ENCODE data around the gene THRAP3. TPM values are rescaled to one million over a fixed set of nuclear protein-coding genes. Genes with fewer than 3 reads are reported as not detected.
"Not testable (repeated sequence)": the region's sequence is repeated elsewhere in the genome, so short reads cannot be mapped to it uniquely, and the experiment has no call there.

Gene THRAP3, protein sequence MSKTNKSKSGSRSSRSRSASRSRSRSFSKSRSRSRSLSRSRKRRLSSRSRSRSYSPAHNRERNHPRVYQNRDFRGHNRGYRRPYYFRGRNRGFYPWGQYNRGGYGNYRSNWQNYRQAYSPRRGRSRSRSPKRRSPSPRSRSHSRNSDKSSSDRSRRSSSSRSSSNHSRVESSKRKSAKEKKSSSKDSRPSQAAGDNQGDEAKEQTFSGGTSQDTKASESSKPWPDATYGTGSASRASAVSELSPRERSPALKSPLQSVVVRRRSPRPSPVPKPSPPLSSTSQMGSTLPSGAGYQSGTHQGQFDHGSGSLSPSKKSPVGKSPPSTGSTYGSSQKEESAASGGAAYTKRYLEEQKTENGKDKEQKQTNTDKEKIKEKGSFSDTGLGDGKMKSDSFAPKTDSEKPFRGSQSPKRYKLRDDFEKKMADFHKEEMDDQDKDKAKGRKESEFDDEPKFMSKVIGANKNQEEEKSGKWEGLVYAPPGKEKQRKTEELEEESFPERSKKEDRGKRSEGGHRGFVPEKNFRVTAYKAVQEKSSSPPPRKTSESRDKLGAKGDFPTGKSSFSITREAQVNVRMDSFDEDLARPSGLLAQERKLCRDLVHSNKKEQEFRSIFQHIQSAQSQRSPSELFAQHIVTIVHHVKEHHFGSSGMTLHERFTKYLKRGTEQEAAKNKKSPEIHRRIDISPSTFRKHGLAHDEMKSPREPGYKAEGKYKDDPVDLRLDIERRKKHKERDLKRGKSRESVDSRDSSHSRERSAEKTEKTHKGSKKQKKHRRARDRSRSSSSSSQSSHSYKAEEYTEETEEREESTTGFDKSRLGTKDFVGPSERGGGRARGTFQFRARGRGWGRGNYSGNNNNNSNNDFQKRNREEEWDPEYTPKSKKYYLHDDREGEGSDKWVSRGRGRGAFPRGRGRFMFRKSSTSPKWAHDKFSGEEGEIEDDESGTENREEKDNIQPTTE
- 67.9 TPM for total RNA-seq
- long read RNA-seq, partial matches to known transcripts = 65 of 82 reads
- long read RNA-seq, other reads (novel, unspliced or antisense) = 17 of 82 reads

GRCh38 chr1:36223996-36224536 is at the start of gene THRAP3:
Gene THRAP3 (plus strand): TSS chr1:36224443. CDS start chr1:36282564, 58,121 bp downstream.
- intact Hi-C loops (cut with micrococcal nuclease) = no loop called here
- DNase-seq (peak; percentile 100), ATAC-seq (peak; percentile 95)

- intact Hi-C loops (cut with micrococcal nuclease) = no loop called here
- DNase-seq = no peak
- no peak for ATAC-seq
Observed at GRCh38 chr1:36174713-36175112, 49.5 kb upstream of the THRAP3 start.

DNA sequence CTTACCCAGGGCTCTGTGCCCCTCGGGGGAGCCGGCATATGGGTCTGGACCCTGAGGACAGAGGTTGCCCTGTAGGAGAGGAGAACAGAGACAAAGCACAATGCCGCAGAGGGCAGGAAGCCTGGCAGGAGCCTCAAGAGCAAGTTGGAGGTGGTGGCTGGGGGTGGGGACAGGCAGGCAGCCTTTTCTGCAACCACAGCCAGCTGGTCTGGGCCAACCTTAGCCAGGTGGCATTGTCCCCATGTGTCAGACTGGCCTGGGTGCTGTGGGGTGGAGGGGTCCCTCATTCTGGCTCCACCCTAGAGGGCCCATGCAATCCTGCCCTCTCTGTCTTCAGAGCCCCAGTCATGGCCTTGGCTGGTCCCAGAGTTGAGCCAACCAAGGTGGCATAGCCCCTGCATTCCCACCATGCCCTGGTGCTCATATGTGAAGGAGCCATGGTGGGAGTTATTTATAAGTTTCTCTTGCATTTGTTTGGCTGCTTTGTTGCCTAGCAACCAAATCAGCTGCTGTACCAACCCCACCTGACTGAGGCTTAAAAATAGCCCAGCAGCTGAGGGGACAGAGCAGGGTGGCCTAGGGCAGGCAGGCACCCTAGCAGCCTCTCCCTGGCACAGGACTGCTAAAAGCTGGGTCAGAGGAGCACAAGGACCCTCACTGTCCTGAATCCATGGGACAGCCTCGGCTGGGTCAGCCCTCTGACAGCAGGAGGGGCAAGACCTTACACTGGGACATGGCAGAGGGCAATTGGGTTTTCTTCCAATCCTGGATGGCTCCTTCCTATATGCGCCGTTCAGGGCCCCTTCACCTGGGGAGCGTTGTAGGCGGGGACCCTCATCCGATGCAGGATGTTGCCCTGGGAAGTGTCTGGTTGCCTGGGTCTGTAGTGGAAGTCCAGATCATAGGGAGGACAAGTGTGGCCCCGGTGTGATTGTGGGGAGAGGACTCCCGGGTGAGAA is 48.8 kb upstream of the THRAP3 start:
- intact Hi-C loops (cut with micrococcal nuclease) = no loop called here
- ATAC-seq (peak; percentile 81), DNase-seq (peak; percentile 75)

GRCh38 chr1:36176106-36176949 is 47.9 kb upstream of the THRAP3 start:
- intact Hi-C loops (cut with micrococcal nuclease) = no loop called here
- peak; percentile 60 for ATAC-seq
- peak; percentile 77 for DNase-seq

- ATAC-seq (no peak), DNase-seq (no peak)
- intact Hi-C loops (cut with micrococcal nuclease) = no loop called here
Observed at GRCh38 chr1:36177589-36178431, 46.4 kb upstream of the THRAP3 start.

- DNase-seq = peak; percentile 76
- intact Hi-C loops (cut with micrococcal nuclease) = no loop called here
- ATAC-seq = peak; percentile 46
Observed at GRCh38 chr1:36178471-36179219, 45.6 kb upstream of the THRAP3 start.

DNA sequence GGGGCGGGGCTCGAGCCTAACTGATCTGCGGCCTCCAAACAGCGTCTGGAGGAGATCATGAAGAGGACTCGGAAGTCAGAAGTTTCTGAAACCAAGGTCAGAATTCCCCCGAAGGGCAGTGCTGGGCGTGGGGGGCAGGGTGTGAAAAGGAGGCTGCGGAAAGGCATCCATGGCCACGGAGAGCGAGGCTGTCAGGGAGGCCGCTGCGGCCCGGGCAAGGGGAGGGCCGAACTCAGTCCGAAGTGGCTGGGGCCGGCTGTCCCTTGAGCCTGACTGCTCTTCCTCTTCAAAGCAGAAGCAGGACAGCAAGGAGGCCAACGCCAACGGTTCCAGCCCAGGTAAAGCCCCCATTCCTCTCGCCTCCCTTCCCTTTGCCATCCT is 45.0 kb upstream of the THRAP3 start:
- DNase-seq (no peak), ATAC-seq (no peak)
- intact Hi-C loops (cut with micrococcal nuclease) = no loop called here

DNA sequence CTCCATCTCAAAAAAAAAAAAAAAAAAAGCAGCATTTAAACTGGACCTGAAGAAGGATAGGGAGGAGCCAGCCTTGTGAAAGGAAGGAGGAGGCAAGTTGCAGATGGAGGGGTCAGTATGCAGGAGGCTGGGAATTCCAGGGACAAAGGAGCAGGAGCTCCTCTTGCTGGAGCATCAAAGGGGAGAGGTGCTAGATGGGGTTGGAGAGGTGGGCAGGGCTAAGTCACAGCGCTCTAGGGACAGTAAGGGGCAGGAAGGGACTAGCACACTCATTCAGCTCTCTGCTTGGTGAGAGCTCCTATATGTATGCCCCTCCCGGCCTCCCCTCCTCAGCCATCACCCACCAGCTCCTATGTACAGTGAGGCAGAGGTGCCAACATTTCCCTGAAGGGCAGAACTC is 41.5 kb upstream of the THRAP3 start:
- DNase-seq (no peak), ATAC-seq (no peak)
- intact Hi-C loops (cut with micrococcal nuclease) = no loop called here

GRCh38 chr1:36183309-36183856 is 40.9 kb upstream of the THRAP3 start:
- intact Hi-C loops (cut with micrococcal nuclease) = no loop called here
- ATAC-seq (no peak), DNase-seq (no peak)

- intact Hi-C loops (cut with micrococcal nuclease) = loop anchor here (5.0 kb wide), 1 partner anchor 36 kb away; no protein-coding TSS in a partner anchor
Observed at GRCh38 chr1:36187800-36188593, 36.2 kb upstream of the THRAP3 start.

GRCh38 chr1:36196805-36197204 is 27.4 kb upstream of the THRAP3 start:
- ATAC-seq; intact Hi-C loops (cut with micrococcal nuclease); DNase-seq: not testable (repeated sequence)

More at GRCh38 chr1:36187800-36188593, 36.2 kb upstream of the THRAP3 start:
- DNase-seq (peak; percentile 85), ATAC-seq (peak; percentile 94)

DNA sequence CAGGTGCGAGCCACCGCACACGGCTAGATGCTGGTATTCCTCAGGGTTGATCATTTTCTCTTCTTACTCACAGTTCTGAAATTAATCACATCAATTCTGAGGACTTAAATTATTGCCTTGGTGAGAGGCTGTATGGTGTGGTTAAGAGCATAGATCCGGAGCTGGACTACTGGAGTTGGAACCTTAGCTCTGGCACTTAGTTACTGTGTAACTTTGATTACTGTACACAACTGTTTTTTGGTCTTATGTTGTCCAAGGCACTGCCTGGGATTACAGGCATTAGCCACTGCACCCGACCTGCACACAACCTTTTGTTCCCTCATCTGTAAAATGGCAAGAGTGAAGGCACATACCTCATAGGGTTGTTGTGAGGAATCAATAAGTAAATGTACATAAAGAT is 25.6 kb upstream of the THRAP3 start:
- intact Hi-C loops (cut with micrococcal nuclease) = no loop called here
- ATAC-seq (no peak), DNase-seq (no peak)

DNA sequence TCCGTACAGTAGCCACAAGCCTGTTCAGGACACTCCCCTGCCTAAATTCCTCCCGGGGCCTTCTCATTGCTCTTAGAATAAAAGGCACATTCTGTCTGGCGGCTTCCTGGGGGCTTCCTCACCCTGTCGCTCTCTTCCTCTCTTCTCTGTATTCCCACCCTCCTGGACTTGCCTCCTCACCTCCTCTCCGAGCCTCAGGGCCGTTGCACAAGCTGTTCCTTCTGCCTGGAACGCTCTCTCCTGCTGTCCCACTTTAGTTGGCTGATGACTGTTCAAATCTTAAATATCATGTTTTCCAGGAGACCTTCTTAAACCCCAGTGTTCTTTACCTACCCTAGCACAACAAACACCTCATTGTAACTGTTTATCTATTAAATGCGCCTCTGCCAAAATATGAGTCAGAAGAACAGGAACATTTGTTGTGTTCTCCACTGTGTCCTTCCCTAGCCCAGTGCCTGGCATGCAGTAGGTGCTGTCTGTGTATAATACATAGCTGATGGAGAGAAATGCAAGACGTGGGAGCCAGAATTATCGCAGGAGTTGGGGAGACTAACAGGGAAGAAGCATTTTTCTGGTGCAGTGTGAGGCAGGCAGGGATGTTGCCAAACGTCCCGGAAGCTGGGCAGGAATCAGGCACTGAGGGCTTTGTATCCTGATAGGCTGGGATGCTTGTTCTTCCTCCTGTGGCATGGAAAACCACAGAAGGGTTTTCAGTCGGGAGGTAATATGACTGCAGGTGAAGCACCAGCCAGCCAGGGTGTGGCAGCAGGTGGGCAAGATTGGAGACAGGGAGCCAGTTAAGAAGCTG is 24.1 kb upstream of the THRAP3 start:
- DNase-seq (peak; percentile 60), ATAC-seq (peak; percentile 55)
- intact Hi-C loops (cut with micrococcal nuclease) = no loop called here

DNA sequence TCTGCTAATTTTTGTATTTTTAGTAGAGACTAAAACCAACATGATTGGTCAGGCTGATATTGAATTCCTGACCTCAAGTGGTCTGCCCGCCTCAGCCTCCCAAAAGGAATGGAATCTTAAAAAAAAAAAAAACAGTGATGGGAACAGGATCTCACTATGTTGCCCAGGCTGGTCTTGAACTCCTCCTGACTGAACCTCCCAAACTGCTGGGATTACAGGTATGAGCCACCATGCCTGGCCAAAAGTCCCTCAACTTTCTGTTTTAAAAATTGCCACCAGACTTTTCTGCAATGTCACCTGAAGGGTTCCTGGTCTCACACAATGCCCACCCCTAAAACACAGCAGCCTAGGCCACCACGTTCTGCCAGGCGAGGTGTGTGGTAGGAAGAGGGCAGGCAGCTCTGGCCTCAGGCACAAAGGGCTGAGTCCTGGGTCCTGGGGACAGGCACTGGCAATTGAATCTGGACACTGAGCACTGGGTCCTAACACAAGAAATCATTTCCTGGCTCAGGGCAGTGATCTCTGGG is 21.2 kb upstream of the THRAP3 start:
- DNase-seq (no peak), ATAC-seq (no peak)
- intact Hi-C loops (cut with micrococcal nuclease) = no loop called here
